HCT116 (cell line): ENCODE results near the gene PADI4.

Source experiments
- ELF1 ChIP-seq: IDR thresholded peaks from 2 replicates; pipeline ENCODE4 v1.6.1; 2012; ENCODE audit warnings: low read depth, borderline replicate concordance
- EZH2 ChIP-seq: fragments of 200-600 bp; sonication (generic); IDR thresholded peaks from 2 replicates; pipeline ENCODE4 v1.6.1; 2017; ENCODE audit warnings: antibody characterized with exemption, mixed run types
- EZH2phosphoT487 ChIP-seq: fragments of 200-600 bp; IDR thresholded peaks from 2 replicates; pipeline ENCODE4 v1.6.1; 2018; ENCODE audit warnings: antibody characterized with exemption, borderline replicate concordance
- POLR2A ChIP-seq: IDR thresholded peaks from 2 replicates; pipeline ENCODE4 v1.7.0; 2011; ENCODE audit warnings: borderline replicate concordance; ENCODE audit not compliant: insufficient read depth, insufficient read length; ENCODE audit errors: extremely low read depth
- POLR2AphosphoS5 ChIP-seq: IDR thresholded peaks from 2 replicates; pipeline ENCODE4 v1.6.1; 2011; ENCODE audit warnings: mild to moderate bottlenecking, low read depth, low read length, moderate library complexity
- SIN3A ChIP-seq: IDR thresholded peaks from 2 replicates; pipeline ENCODE4 v1.6.1; 2012; ENCODE audit warnings: low read depth
- SRF ChIP-seq: IDR thresholded peaks from 2 replicates; pipeline ENCODE4 v1.6.1; 2012; ENCODE audit warnings: low read depth
- TCF7L2 ChIP-seq: IDR thresholded peaks from 2 replicates; pipeline ENCODE4 v1.7.0; 2011; ENCODE audit warnings: borderline replicate concordance, inconsistent platforms; ENCODE audit not compliant: insufficient read depth, insufficient read length; ENCODE audit errors: extremely low read depth
- YY1 ChIP-seq: IDR thresholded peaks from 2 replicates; pipeline ENCODE4 v1.6.1; 2011; ENCODE audit warnings: low read length, low read depth, moderate library complexity, mild to moderate bottlenecking; ENCODE audit not compliant: insufficient replicate concordance; ENCODE audit errors: extremely low read depth
- ZFX ChIP-seq: fragments of 450-650 bp; IDR thresholded peaks from 2 replicates; pipeline ENCODE4 v1.6.1; 2017
- TF ChIP-seq, protein P1 (sequence below), 3 experiments: fragments of 200-600 bp in 1 of 3; sonication (generic) in 1 of 3; IDR thresholded peaks in 2 of 3; conservative IDR thresholded peaks in 1 of 3; 2 replicates each; pipeline ENCODE4 v1.5.1; 2012 to 2017; ENCODE audit warnings: low read depth in 2 of 3, low read length in 2 of 3, antibody characterized with exemption in 1 of 3, borderline replicate concordance in 1 of 3, control low read depth in 1 of 3, mild to moderate bottlenecking in 1 of 3, mixed read lengths in 1 of 3, mixed run types in 1 of 3, moderate library complexity in 1 of 3; ENCODE audit not compliant: insufficient read depth in 1 of 3
- TF ChIP-seq, protein P2 (sequence below): IDR thresholded peaks from 2 replicates; pipeline ENCODE4 v1.6.1; 2012
- TF ChIP-seq, protein P3 (sequence below): IDR thresholded peaks from 2 replicates; pipeline ENCODE4 v1.6.1; 2012

DNA sequence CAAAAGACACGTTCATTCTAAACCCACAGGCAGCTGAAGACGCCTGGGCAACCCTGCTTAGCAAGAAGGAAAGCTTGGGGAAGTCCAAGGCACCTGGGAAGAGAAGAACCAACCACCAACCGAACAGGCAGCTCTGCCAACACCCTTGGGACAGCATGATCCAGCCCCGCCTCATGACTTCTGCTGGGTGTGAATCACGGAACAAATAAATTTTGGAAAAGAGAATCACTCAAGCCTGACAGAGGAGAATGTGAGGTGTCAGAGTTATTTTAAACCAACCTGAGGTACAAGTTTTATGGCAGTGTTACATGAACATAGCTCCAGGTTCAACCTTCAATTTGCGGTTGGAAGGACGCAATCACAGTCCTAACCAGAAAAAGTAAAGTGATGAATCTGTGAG, 10.0 kb upstream of the PADI4 start:
- TF ChIP-seq ZFX, result no peak
- TF ChIP-seq, protein P1, sequence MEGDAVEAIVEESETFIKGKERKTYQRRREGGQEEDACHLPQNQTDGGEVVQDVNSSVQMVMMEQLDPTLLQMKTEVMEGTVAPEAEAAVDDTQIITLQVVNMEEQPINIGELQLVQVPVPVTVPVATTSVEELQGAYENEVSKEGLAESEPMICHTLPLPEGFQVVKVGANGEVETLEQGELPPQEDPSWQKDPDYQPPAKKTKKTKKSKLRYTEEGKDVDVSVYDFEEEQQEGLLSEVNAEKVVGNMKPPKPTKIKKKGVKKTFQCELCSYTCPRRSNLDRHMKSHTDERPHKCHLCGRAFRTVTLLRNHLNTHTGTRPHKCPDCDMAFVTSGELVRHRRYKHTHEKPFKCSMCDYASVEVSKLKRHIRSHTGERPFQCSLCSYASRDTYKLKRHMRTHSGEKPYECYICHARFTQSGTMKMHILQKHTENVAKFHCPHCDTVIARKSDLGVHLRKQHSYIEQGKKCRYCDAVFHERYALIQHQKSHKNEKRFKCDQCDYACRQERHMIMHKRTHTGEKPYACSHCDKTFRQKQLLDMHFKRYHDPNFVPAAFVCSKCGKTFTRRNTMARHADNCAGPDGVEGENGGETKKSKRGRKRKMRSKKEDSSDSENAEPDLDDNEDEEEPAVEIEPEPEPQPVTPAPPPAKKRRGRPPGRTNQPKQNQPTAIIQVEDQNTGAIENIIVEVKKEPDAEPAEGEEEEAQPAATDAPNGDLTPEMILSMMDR (IDR thresholded peaks at IDR 0.05 in 2 of 3, conservative IDR thresholded peaks at IDR 0.05 in 1 of 3; ENCODE audit: borderline replicate concordance in 1 of 3, insufficient read depth in 1 of 3, low read depth in 2 of 3, low read length in 2 of 3), result no peak
- TF ChIP-seq ELF1, result no peak
- no peak for TF ChIP-seq SRF
- TF ChIP-seq POLR2A, result no peak
- TF ChIP-seq EZH2phosphoT487, result no peak
- TF ChIP-seq, protein P2, sequence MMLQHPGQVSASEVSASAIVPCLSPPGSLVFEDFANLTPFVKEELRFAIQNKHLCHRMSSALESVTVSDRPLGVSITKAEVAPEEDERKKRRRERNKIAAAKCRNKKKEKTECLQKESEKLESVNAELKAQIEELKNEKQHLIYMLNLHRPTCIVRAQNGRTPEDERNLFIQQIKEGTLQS, result no peak
- TF ChIP-seq YY1, result no peak
- TF ChIP-seq SIN3A, result no peak
- TF ChIP-seq, protein P3, sequence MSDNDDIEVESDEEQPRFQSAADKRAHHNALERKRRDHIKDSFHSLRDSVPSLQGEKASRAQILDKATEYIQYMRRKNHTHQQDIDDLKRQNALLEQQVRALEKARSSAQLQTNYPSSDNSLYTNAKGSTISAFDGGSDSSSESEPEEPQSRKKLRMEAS, result no peak
- no peak for TF ChIP-seq POLR2AphosphoS5
- TF ChIP-seq TCF7L2, result no peak
- TF ChIP-seq EZH2, result no peak
